ENCODE results near the gene AKAP13. TPM values are rescaled to one million over a fixed set of nuclear protein-coding genes. Genes with fewer than 3 reads are reported as not detected.

The AKAP13 gene
- polyA plus RNA-seq, 2 of the 4 experiments (the other 2 are of a cell fraction), result 20.4 to 28.8 TPM

DNA sequence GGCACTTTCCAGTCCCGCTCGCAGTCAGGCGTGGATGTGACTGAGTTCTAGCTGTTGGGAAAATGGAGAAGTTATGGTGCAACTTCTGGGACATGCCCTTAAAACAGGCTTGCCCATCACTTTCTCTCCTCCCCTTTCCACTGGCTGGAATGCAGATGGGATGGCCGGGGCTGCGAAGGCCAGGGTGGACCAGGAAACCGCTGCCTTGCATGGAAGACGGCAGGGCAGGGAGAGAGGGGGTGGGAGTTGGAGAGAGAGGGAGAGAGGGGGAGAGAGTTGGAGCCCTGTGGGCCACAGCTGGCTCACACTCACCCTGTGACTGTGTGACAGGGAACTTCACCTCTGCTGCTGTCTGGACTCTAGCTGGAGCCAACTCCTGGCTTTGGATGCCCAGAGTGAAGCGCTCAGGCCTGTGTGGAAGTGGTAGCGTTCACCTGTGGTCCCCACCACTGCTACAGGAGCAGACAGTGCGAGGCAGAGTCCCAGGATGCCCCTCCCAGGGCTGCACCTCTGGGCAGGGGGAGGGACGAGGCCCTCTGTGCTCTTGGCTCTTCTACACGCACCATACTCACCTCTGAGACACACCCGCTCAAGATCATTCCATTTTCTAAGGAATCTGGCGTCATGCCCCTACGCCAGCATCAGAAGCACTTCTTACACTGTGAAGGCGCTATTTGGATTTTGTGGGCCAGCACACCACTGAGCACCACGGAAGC is 377.7 kb downstream of the AKAP13 start:
- 95% methylated on average over 15 of the region's 17 CpGs for WGBS (ENCODE audit: missing lambda C conversion rate)
- Histone ChIP-seq H3K27ac (no peak overlapping the region), H3K4me2 (no peak overlapping the region), H3K4me3 (no peak overlapping the region), H3K4me1 (no peaks in the 10 kb centered on the region), H3K9me3 (no peaks in the 10 kb centered on the region)
- DNase-seq (ENCODE audit: low read depth in 1 of 2, low spot score in 1 of 2) (no peak), FAIRE-seq (no peak), ATAC-seq (no peak; a peak in 1 of 6 replicates)
- CTCF ChIA-PET, result interaction anchor here (0.5 to 1.2 kb wide), 4 partner anchors 28 to 82 kb away, joined by 3 to 4 read pairs (median 3); no protein-coding TSS in a partner anchor
- TF ChIP-seq ZNF302 (CRISPR knock-in tag; IDR thresholded peaks at IDR 0.05) (no peak), HDAC2 (IDR thresholded peaks at IDR 0.05) (no peak), SMC3 (IDR thresholded peaks at IDR 0.05) (no peak), NFE2L2 (conservative IDR thresholded peaks at IDR 0.05; ENCODE audit: low read length) (no peak), RARB (CRISPR knock-in tag; IDR thresholded peaks at IDR 0.05) (no peak), KDM1A (IDR thresholded peaks at IDR 0.05; ENCODE audit: low read depth) (no peak), HOXB5 (CRISPR knock-in tag; IDR thresholded peaks at IDR 0.05) (no peak), RAD21 (conservative IDR thresholded peaks at IDR 0.05 in 1 of 2, IDR thresholded peaks at IDR 0.05 in 1 of 2) (no peak), CEBPB (IDR thresholded peaks at IDR 0.05) (no peak), PHF8 (IDR thresholded peaks at IDR 0.05; ENCODE audit: borderline replicate concordance, low read depth) (no peak), TFCP2L1 (CRISPR knock-in tag; IDR thresholded peaks at IDR 0.05) (no peak), CBX8 (IDR thresholded peaks at IDR 0.05) (no peak)
- TF ChIP-seq, protein P1, sequence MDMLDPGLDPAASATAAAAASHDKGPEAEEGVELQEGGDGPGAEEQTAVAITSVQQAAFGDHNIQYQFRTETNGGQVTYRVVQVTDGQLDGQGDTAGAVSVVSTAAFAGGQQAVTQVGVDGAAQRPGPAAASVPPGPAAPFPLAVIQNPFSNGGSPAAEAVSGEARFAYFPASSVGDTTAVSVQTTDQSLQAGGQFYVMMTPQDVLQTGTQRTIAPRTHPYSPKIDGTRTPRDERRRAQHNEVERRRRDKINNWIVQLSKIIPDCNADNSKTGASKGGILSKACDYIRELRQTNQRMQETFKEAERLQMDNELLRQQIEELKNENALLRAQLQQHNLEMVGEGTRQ (IDR thresholded peaks at IDR 0.05), result no peak
- TF ChIP-seq, protein P2, sequence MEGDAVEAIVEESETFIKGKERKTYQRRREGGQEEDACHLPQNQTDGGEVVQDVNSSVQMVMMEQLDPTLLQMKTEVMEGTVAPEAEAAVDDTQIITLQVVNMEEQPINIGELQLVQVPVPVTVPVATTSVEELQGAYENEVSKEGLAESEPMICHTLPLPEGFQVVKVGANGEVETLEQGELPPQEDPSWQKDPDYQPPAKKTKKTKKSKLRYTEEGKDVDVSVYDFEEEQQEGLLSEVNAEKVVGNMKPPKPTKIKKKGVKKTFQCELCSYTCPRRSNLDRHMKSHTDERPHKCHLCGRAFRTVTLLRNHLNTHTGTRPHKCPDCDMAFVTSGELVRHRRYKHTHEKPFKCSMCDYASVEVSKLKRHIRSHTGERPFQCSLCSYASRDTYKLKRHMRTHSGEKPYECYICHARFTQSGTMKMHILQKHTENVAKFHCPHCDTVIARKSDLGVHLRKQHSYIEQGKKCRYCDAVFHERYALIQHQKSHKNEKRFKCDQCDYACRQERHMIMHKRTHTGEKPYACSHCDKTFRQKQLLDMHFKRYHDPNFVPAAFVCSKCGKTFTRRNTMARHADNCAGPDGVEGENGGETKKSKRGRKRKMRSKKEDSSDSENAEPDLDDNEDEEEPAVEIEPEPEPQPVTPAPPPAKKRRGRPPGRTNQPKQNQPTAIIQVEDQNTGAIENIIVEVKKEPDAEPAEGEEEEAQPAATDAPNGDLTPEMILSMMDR (IDR thresholded peaks at IDR 0.05), result no peak
- TF ChIP-seq, protein P3, sequence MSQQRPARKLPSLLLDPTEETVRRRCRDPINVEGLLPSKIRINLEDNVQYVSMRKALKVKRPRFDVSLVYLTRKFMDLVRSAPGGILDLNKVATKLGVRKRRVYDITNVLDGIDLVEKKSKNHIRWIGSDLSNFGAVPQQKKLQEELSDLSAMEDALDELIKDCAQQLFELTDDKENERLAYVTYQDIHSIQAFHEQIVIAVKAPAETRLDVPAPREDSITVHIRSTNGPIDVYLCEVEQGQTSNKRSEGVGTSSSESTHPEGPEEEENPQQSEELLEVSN (IDR thresholded peaks at IDR 0.05; ENCODE audit: borderline replicate concordance, low read depth), result no peak
- TF ChIP-seq, protein P4, sequence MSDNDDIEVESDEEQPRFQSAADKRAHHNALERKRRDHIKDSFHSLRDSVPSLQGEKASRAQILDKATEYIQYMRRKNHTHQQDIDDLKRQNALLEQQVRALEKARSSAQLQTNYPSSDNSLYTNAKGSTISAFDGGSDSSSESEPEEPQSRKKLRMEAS (IDR thresholded peaks at IDR 0.05), result no peak
- TF ChIP-seq, protein P5, sequence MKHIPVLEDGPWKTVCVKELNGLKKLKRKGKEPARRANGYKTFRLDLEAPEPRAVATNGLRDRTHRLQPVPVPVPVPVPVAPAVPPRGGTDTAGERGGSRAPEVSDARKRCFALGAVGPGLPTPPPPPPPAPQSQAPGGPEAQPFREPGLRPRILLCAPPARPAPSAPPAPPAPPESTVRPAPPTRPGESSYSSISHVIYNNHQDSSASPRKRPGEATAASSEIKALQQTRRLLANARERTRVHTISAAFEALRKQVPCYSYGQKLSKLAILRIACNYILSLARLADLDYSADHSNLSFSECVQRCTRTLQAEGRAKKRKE (CRISPR knock-in tag; IDR thresholded peaks at IDR 0.05; ENCODE audit: low read depth), result no peak
- TF ChIP-seq, protein P6, sequence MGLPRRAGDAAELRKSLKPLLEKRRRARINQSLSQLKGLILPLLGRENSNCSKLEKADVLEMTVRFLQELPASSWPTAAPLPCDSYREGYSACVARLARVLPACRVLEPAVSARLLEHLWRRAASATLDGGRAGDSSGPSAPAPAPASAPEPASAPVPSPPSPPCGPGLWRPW (IDR thresholded peaks at IDR 0.05), result no peak
- POLR2A ChIA-PET, result no interaction called here

DNA sequence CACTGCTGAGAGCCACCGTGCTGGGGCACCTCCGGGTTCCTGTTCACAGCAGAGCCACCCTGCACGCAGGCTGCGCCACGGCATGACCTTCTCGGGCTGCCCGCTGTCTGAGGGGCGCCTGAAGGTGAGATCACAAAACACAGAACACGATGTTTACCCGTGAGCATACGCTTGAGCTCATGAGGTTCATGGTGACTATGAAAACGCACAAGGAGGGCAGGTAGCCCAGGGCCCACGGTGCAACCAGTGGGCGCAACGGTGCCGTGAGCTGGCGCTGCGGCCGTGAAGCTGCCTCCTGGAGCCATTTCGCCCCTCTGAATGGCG is 378.2 kb downstream of the AKAP13 start:
- no peaks in the 10 kb centered on the region for H3K4me1 ChIP-seq

More for the DNA sequence above, 378.2 kb downstream of the AKAP13 start:
- no peak for FAIRE-seq
- Histone ChIP-seq H3K9me3 (no peaks in the 10 kb centered on the region), H3K27ac (no peak overlapping the region), H3K4me2 (no peak overlapping the region), H3K4me3 (no peak overlapping the region)
- 95% methylated on average over 21 of the region's 21 CpGs for WGBS (ENCODE audit: missing lambda C conversion rate)
- POLR2A ChIA-PET, result no interaction called here
- CTCF ChIA-PET, result interaction anchor here (1.0 kb wide), 1 partner anchor 81 kb away, joined by 4 read pairs; no protein-coding TSS in a partner anchor
- DNase-seq (ENCODE audit: low read depth in 1 of 2, low spot score in 1 of 2), result no peak
- no peak for ATAC-seq
- no peak for TF ChIP-seq RAD21 (conservative IDR thresholded peaks at IDR 0.05 in 1 of 2, IDR thresholded peaks at IDR 0.05 in 1 of 2)
- no peak for TF ChIP-seq EHF (CRISPR knock-in tag; IDR thresholded peaks at IDR 0.05)
- TF ChIP-seq, protein P7, sequence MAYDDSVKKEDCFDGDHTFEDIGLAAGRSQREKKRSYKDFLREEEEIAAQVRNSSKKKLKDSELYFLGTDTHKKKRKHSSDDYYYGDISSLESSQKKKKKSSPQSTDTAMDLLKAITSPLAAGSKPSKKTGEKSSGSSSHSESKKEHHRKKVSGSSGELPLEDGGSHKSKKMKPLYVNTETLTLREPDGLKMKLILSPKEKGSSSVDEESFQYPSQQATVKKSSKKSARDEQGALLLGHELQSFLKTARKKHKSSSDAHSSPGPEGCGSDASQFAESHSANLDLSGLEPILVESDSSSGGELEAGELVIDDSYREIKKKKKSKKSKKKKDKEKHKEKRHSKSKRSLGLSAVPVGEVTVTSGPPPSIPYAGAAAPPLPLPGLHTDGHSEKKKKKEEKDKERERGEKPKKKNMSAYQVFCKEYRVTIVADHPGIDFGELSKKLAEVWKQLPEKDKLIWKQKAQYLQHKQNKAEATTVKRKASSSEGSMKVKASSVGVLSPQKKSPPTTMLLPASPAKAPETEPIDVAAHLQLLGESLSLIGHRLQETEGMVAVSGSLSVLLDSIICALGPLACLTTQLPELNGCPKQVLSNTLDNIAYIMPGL (CRISPR knock-in tag; IDR thresholded peaks at IDR 0.05; ENCODE audit: borderline replicate concordance), result no peak
- TF ChIP-seq, protein P4 (IDR thresholded peaks at IDR 0.05), result no peak
